Suprapubic skin (tissue), 4 donors: Measurements from ENCODE around the gene TNS2. TPM values are rescaled to one million over a fixed set of nuclear protein-coding genes. Genes with fewer than 3 reads are reported as not detected.
"Not testable (repeated sequence)": the region's sequence is repeated elsewhere in the genome, so short reads cannot be mapped to it uniquely, and the experiment has no call there.

Source experiments
- DNase-seq, 2 donors: peaks; one replicate each; pipeline ENCODE4 v3.0.0-alpha.2; 2019; ENCODE audit warnings: low spot score in 2 of 2
- H3K27ac ChIP-seq: fragments of 200-600 bp; sonication (generic); one replicate; pipeline ENCODE4 v1.5.1; 2019
- H3K27me3 ChIP-seq: fragments of 200-600 bp; sonication (generic); one replicate; pipeline ENCODE4 v1.5.1; 2019
- H3K36me3 ChIP-seq: fragments of 200-600 bp; sonication (generic); one replicate; pipeline ENCODE4 v1.5.1; 2019
- H3K4me1 ChIP-seq: fragments of 200-600 bp; sonication (generic); one replicate; pipeline ENCODE4 v1.5.1; 2019
- H3K4me3 ChIP-seq: fragments of 200-600 bp; sonication (generic); one replicate; pipeline ENCODE4 v1.5.1; 2019; ENCODE audit warnings: mild to moderate bottlenecking
- H3K9me3 ChIP-seq: fragments of 200-600 bp; sonication (generic); one replicate; pipeline ENCODE4 v1.5.1; 2019
- CTCF ChIP-seq, 2 donors: fragments of 200-600 bp in 1 of 2; fragments of 450-650 bp in 1 of 2; sonication (generic) in 1 of 2; IDR thresholded peaks; one replicate each; pipeline ENCODE4 v1.5.1; 2016 to 2019; ENCODE audit warnings: antibody characterized with exemption in 2 of 2, mild to moderate bottlenecking in 1 of 2, moderate library complexity in 1 of 2
- EP300 ChIP-seq: sonication (generic); formaldehyde crosslinking; IDR thresholded peaks from one replicate; pipeline ENCODE4 v1.6.1; 2017; ENCODE audit warnings: antibody characterized with exemption
- POLR2A ChIP-seq, 2 donors: fragments of 450-650 bp; IDR thresholded peaks; one replicate each; pipeline ENCODE4 v1.6.1; 2017; ENCODE audit warnings: antibody characterized with exemption in 2 of 2, mild to moderate bottlenecking in 2 of 2, moderate library complexity in 2 of 2
- POLR2AphosphoS5 ChIP-seq, 3 donors: sonication (generic); formaldehyde crosslinking; IDR thresholded peaks; one replicate each; pipeline ENCODE4 v1.6.1; 2017; ENCODE audit warnings: antibody characterized with exemption in 3 of 3
- WGBS: methylation state at CpG from one replicate; pipeline ENCODE4 v1.1.5; 2018; 5-methylcytosine and 5-hydroxymethylcytosine counted together
- total RNA-seq, 4 donors: library from RNA; depleted of rRNA; stranded (reverse); fragments of >200 nt; gene quantifications; one replicate each; pipeline ENCODE4 v1.1.0, GENCODE V29; 2016

Gene TNS2
- total RNA-seq, 4 donors from 2014 or later, result 22.8 to 122 (median 78.2) TPM

- Histone ChIP-seq H3K4me3 (no peak within 1 kb of the TSS), H3K9me3 (no peaks in the 10 kb centered on the region), H3K27ac (no peak within 1 kb of the TSS), H3K4me1 (peaks cover 32% of the 10 kb centered on the region), H3K36me3 (peaks cover 4% of the 10 kb centered on the region), H3K27me3 (no peaks in the 10 kb centered on the region)
- TF ChIP-seq POLR2AphosphoS5 (IDR thresholded peaks at IDR 0.05) (no peak), POLR2A (IDR thresholded peaks at IDR 0.05) (no peak), CTCF (IDR thresholded peaks at IDR 0.05) (no peak), EP300 (no peak)
- peak; percentile 59 to 79 for DNase-seq
- 80% methylated on average over 21 of the region's 23 CpGs for WGBS
Measured at GRCh38 chr12:53102883-53103807, 53.3 kb downstream of the TNS2 start, which contains the start of gene SOAT2. TSS of gene SOAT2 (plus strand) at chr12:53103486. CDS start at chr12:53103578, 92 bp downstream.

- DNase-seq, result peak; percentile 45 to 58
- TF ChIP-seq POLR2AphosphoS5 (IDR thresholded peaks at IDR 0.05), result no peak
- TF ChIP-seq CTCF (IDR thresholded peaks at IDR 0.05), result no peak
- H3K36me3 ChIP-seq, result peaks cover 4% of the 10 kb centered on the region
- H3K27ac ChIP-seq, result no peak overlapping the region
- H3K27me3 ChIP-seq, result no peaks in the 10 kb centered on the region
- WGBS, result 63% methylated on average over 3 of the region's 3 CpGs
- H3K9me3 ChIP-seq, result no peaks in the 10 kb centered on the region
- H3K4me1 ChIP-seq, result peaks cover 25% of the 10 kb centered on the region
- H3K4me3 ChIP-seq, result no peak overlapping the region
Measured at GRCh38 chr12:53103860-53104305, 54.0 kb downstream of the TNS2 start.

GRCh38 chr12:53105256-53105655 is 55.4 kb downstream of the TNS2 start:
- no peak for DNase-seq
- H3K4me3 ChIP-seq, result no peak overlapping the region
- no peak for TF ChIP-seq POLR2AphosphoS5 (IDR thresholded peaks at IDR 0.05)
- no peak for TF ChIP-seq EP300
- no peak for TF ChIP-seq POLR2A (IDR thresholded peaks at IDR 0.05)
- TF ChIP-seq CTCF (IDR thresholded peaks at IDR 0.05), result no peak

GRCh38 chr12:53105712-53106439 is 56.0 kb downstream of the TNS2 start:
- WGBS, result 80% methylated on average over 5 of the region's 7 CpGs
- TF ChIP-seq POLR2AphosphoS5 (IDR thresholded peaks at IDR 0.05) (no peak), EP300 (no peak), CTCF (IDR thresholded peaks at IDR 0.05) (no peak), POLR2A (IDR thresholded peaks at IDR 0.05) (no peak)
- peak; percentile 48 to 63 for DNase-seq

More at GRCh38 chr12:53105256-53105655, 55.4 kb downstream of the TNS2 start:
- Histone ChIP-seq H3K4me1 (peaks cover 13% of the 10 kb centered on the region), H3K27me3 (no peaks in the 10 kb centered on the region), H3K36me3 (peaks cover 4% of the 10 kb centered on the region), H3K9me3 (no peaks in the 10 kb centered on the region), H3K27ac (no peak overlapping the region)
- 94% methylated on average over 8 of the region's 8 CpGs for WGBS

GRCh38 chr12:53107122-53107521 is 57.3 kb downstream of the TNS2 start:
- Histone ChIP-seq H3K4me3 (no peak overlapping the region), H3K4me1 (peaks cover 8% of the 10 kb centered on the region), H3K27ac (no peak overlapping the region), H3K36me3 (no peaks in the 10 kb centered on the region), H3K27me3 (no peaks in the 10 kb centered on the region), H3K9me3 (no peaks in the 10 kb centered on the region)
- DNase-seq, result peak in 1 of 2 donors; percentile 16
- TF ChIP-seq CTCF (IDR thresholded peaks at IDR 0.05) (no peak), POLR2A (IDR thresholded peaks at IDR 0.05) (no peak), POLR2AphosphoS5 (IDR thresholded peaks at IDR 0.05) (no peak), EP300 (no peak)
- 70% methylated on average over 7 of the region's 7 CpGs for WGBS

More at GRCh38 chr12:53105712-53106439, 56.0 kb downstream of the TNS2 start:
- Histone ChIP-seq H3K27ac (no peak overlapping the region), H3K36me3 (peaks cover 4% of the 10 kb centered on the region), H3K9me3 (no peaks in the 10 kb centered on the region), H3K4me1 (peaks cover 8% of the 10 kb centered on the region), H3K4me3 (no peak overlapping the region), H3K27me3 (no peaks in the 10 kb centered on the region)

- H3K27ac ChIP-seq, H3K27me3 ChIP-seq, H3K4me1 ChIP-seq, H3K4me3 ChIP-seq, H3K36me3 ChIP-seq, H3K9me3 ChIP-seq: not testable (repeated sequence)
- peak in 1 of 2 donors; percentile 4 for DNase-seq
- 86% methylated on average over 7 of the region's 7 CpGs for WGBS
Measured at GRCh38 chr12:53112431-53112830, 62.6 kb downstream of the TNS2 start.
